SHP77 treated with DMSO at 0.1 percent for 48 hours (cell line): ENCODE data around the gene TGFBR2.

Experiments used
- DNase-seq: peaks from one replicate; lab custom pipeline; 2025; lab: John Stamatoyannopoulos, UW

Gene TGFBR2

GRCh38 chr3:30602946-30603345 is 3.5 kb upstream of the TGFBR2 start:
- no peak for DNase-seq

- no peak for DNase-seq
Observed at GRCh38 chr3:30604093-30604492, 2.3 kb upstream of the TGFBR2 start.

GRCh38 chr3:30604558-30604957 is 1.8 kb upstream of the TGFBR2 start:
- DNase-seq = no peak

GRCh38 chr3:30605005-30605404 is 1.4 kb upstream of the TGFBR2 start:
- no peak for DNase-seq

GRCh38 chr3:30605706-30606300 is 598 bp upstream of the TGFBR2 start:
- no peak for DNase-seq

GRCh38 chr3:30607032-30607833 is 832 bp downstream of the TGFBR2 start:
- DNase-seq = no peak

- DNase-seq = no peak
Observed at GRCh38 chr3:30608598-30608947, 2.2 kb downstream of the TGFBR2 start.

GRCh38 chr3:30609930-30610701 is 3.7 kb downstream of the TGFBR2 start:
- no peak for DNase-seq

GRCh38 chr3:30610702-30611368 is 4.4 kb downstream of the TGFBR2 start:
- DNase-seq = no peak

- DNase-seq = no peak
Observed at GRCh38 chr3:30611613-30612436, 5.4 kb downstream of the TGFBR2 start.

GRCh38 chr3:30612437-30613132 is 6.2 kb downstream of the TGFBR2 start:
- no peak for DNase-seq

GRCh38 chr3:30613133-30613825 is 6.9 kb downstream of the TGFBR2 start:
- no peak for DNase-seq

- no peak for DNase-seq
Observed at GRCh38 chr3:30614373-30614772, 8.0 kb downstream of the TGFBR2 start.

GRCh38 chr3:30614943-30615342 is 8.5 kb downstream of the TGFBR2 start:
- DNase-seq = no peak

GRCh38 chr3:30615615-30616346 is 9.4 kb downstream of the TGFBR2 start:
- no peak for DNase-seq

GRCh38 chr3:30616347-30617027 is 10.1 kb downstream of the TGFBR2 start:
- no peak for DNase-seq

GRCh38 chr3:30617069-30617468 is 10.7 kb downstream of the TGFBR2 start:
- no peak for DNase-seq

- DNase-seq = no peak
Observed at GRCh38 chr3:30617653-30618052, 11.3 kb downstream of the TGFBR2 start.

- no peak for DNase-seq
Observed at GRCh38 chr3:30618526-30618925, 12.1 kb downstream of the TGFBR2 start.
